ENCODE results near the gene VWDE.

The VWDE gene

GRCh38 chr7:12327922-12328321, 75.7 kb downstream of the VWDE start:
- DNase-seq: no peak

GRCh38 chr7:12325646-12326045, 78.0 kb downstream of the VWDE start:
- DNase-seq: no peak

- DNase-seq: no peak
These were observed 80.2 kb downstream of the VWDE start for GRCh38 chr7:12323415-12323814.

- no peak for DNase-seq
These were observed 80.8 kb downstream of the VWDE start for GRCh38 chr7:12322903-12323300.

- DNase-seq: no peak
These were observed 81.3 kb downstream of the VWDE start for GRCh38 chr7:12322284-12322902.

- no peak for DNase-seq
These were observed 82.5 kb downstream of the VWDE start for GRCh38 chr7:12320987-12321647.

GRCh38 chr7:12320241-12320986, 83.3 kb downstream of the VWDE start:
- DNase-seq: no peak

- DNase-seq: no peak
These were observed 86.0 kb downstream of the VWDE start for GRCh38 chr7:12317675-12318074.

- DNase-seq: no peak
These were observed 86.7 kb downstream of the VWDE start for GRCh38 chr7:12316925-12317324.

- no peak for DNase-seq
These were observed 88.6 kb downstream of the VWDE start for GRCh38 chr7:12315049-12315448.

GRCh38 chr7:12314199-12314598, 89.5 kb downstream of the VWDE start:
- no peak for DNase-seq

GRCh38 chr7:12305502-12305901, 98.2 kb downstream of the VWDE start:
- DNase-seq: no peak

GRCh38 chr7:12303495-12303894, 100.2 kb downstream of the VWDE start:
- DNase-seq: no peak

GRCh38 chr7:12303062-12303461, 100.6 kb downstream of the VWDE start:
- no peak for DNase-seq

GRCh38 chr7:12300415-12300814, 103.2 kb downstream of the VWDE start:
- no peak for DNase-seq

GRCh38 chr7:12299367-12299766, 104.3 kb downstream of the VWDE start:
- no peak for DNase-seq

- DNase-seq: no peak
These were observed 106.2 kb downstream of the VWDE start for GRCh38 chr7:12297283-12298108.

- DNase-seq: no peak
These were observed 107.6 kb downstream of the VWDE start for GRCh38 chr7:12296051-12296570.

GRCh38 chr7:12294701-12295100, 109.0 kb downstream of the VWDE start:
- no peak for DNase-seq

- no peak for DNase-seq
These were observed 111.8 kb downstream of the VWDE start for GRCh38 chr7:12291870-12292269.

GRCh38 chr7:12290761-12291160, 112.9 kb downstream of the VWDE start:
- no peak for DNase-seq

GRCh38 chr7:12289996-12290395, 113.7 kb downstream of the VWDE start:
- no peak for DNase-seq

GRCh38 chr7:12287901-12288300, 115.8 kb downstream of the VWDE start:
- no peak for DNase-seq
